Neural cell (in vitro differentiated cells): Measurements from ENCODE around the gene PTTG1IP. TPM values are rescaled to one million over a fixed set of nuclear protein-coding genes. Genes with fewer than 3 reads are reported as not detected.

Experiments
- H2AFZ ChIP-seq: fragments of 200-600, 300-800 bp; sonication (generic), shearing (Covaris generic); 2 replicates; pipeline ENCODE4 v1.6.0; 2014; ENCODE audit warnings: low read depth, mild to moderate bottlenecking, antibody characterized with exemption, low read length, moderate library complexity
- H3F3A ChIP-seq: fragments of 200-600 bp; shearing (Covaris generic); 2 replicates; pipeline ENCODE4 v1.6.1; 2016; ENCODE audit warnings: mild to moderate bottlenecking, moderate library complexity, mixed read lengths, antibody characterized with exemption, low read length; ENCODE audit not compliant: insufficient read depth, poor library complexity, severe bottlenecking
- H3K27ac ChIP-seq: fragments of 200-600, 300-800 bp; sonication (generic), shearing (Covaris generic); 2 replicates; pipeline ENCODE4 v1.5.1; 2014; ENCODE audit warnings: mild to moderate bottlenecking, low read length, moderate library complexity
- H3K27me3 ChIP-seq: fragments of 300-800, 200-600 bp; sonication (generic), shearing (Covaris generic); 2 replicates; pipeline ENCODE4 v1.6.0; 2014; ENCODE audit warnings: mild to moderate bottlenecking, low read depth, low read length, moderate library complexity; ENCODE audit not compliant: insufficient read depth
- H3K36me3 ChIP-seq: fragments of 300-800, 200-600 bp; sonication (generic), shearing (Covaris generic); 2 replicates; pipeline ENCODE4 v1.5.1; 2014; ENCODE audit warnings: mild to moderate bottlenecking, antibody characterized with exemption, low read length, moderate library complexity; ENCODE audit not compliant: insufficient read depth
- H3K4me2 ChIP-seq: fragments of 300-800, 200-600 bp; sonication (generic), shearing (Covaris generic); 2 replicates; pipeline ENCODE4 v1.6.0; 2014; ENCODE audit warnings: mild to moderate bottlenecking, low read length
- H3K4me3 ChIP-seq: fragments of 300-800, 200-600 bp; sonication (generic), shearing (Covaris generic); 2 replicates; pipeline ENCODE4 v1.5.1; 2014; ENCODE audit warnings: mild to moderate bottlenecking, low read length, moderate library complexity
- H3K79me2 ChIP-seq: fragments of 200-600 bp; shearing (Covaris generic); replicated peaks from 2 replicates; pipeline ENCODE4 v1.6.0; 2014; ENCODE audit warnings: mild to moderate bottlenecking, low read length, moderate library complexity; ENCODE audit not compliant: insufficient read depth
- H3K9ac ChIP-seq: fragments of 300-800, 200-600 bp; sonication (generic), shearing (Covaris generic); 2 replicates; pipeline ENCODE4 v1.6.1; 2016; ENCODE audit warnings: mild to moderate bottlenecking, low read length, mixed read lengths
- H3K9me2 ChIP-seq: fragments of 200-600 bp; shearing (Covaris generic); 2 replicates; pipeline ENCODE4 v1.6.1; 2016; ENCODE audit warnings: mild to moderate bottlenecking, low read length, mixed read lengths; ENCODE audit not compliant: insufficient read depth
- H3K9me3 ChIP-seq: fragments of 200-600, 300-800 bp; sonication (generic), shearing (Covaris generic); 2 replicates; pipeline ENCODE4 v1.6.1; 2016; ENCODE audit warnings: mild to moderate bottlenecking, mixed run types, low read length, moderate library complexity, mixed read lengths
- H4K20me1 ChIP-seq: fragments of 200-600 bp; shearing (Covaris generic); 2 replicates; pipeline ENCODE4 v1.6.1; 2016; ENCODE audit warnings: mild to moderate bottlenecking, mixed run types; ENCODE audit not compliant: insufficient read depth
- EP300 ChIP-seq: fragments of 450-650 bp; conservative IDR thresholded peaks from 2 replicates; pipeline ENCODE4 v1.6.1; 2014; ENCODE audit warnings: antibody characterized with exemption, mild to moderate bottlenecking, moderate library complexity; ENCODE audit not compliant: poor library complexity, severe bottlenecking
- EZH2 ChIP-seq: fragments of 200-600, 300-800 bp; shearing (Covaris generic), sonication (generic); IDR thresholded peaks from 2 replicates; pipeline ENCODE4 v1.6.1; 2014; ENCODE audit warnings: antibody characterized with exemption, low read length, borderline replicate concordance, mild to moderate bottlenecking; ENCODE audit not compliant: insufficient read depth, poor library complexity, severe bottlenecking
- MXI1 ChIP-seq: fragments of 450-650 bp; conservative IDR thresholded peaks from 2 replicates; pipeline ENCODE4 v1.6.1; 2014; ENCODE audit warnings: antibody characterized with exemption, mild to moderate bottlenecking; ENCODE audit not compliant: poor library complexity, severe bottlenecking
- POLR2AphosphoS5 ChIP-seq: IDR thresholded peaks from 2 replicates; pipeline ENCODE4 v1.6.1; 2012
- RAD21 ChIP-seq: fragments of 450-650 bp; conservative IDR thresholded peaks from 2 replicates; pipeline ENCODE4 v1.6.1; 2014; ENCODE audit warnings: antibody characterized with exemption, mild to moderate bottlenecking, moderate library complexity
- SMC3 ChIP-seq: fragments of 450-650 bp; conservative IDR thresholded peaks from 2 replicates; pipeline ENCODE4 v1.6.1; 2014; ENCODE audit warnings: antibody characterized with exemption, mild to moderate bottlenecking, moderate library complexity; ENCODE audit not compliant: poor library complexity
- polyA plus RNA-seq: library from polyadenylated mRNA; depleted of rRNA; stranded (reverse); fragments of >200 nt; gene quantifications from 2 replicates; pipeline ENCODE4 v1.2.3, GENCODE V29; 2014
- TF ChIP-seq, protein P1 (sequence below): IDR thresholded peaks from 2 replicates; pipeline ENCODE4 v1.6.1; 2012; ENCODE audit warnings: borderline replicate concordance
- TF ChIP-seq, protein P2 (sequence below): fragments of 450-650 bp; IDR thresholded peaks from 2 replicates; pipeline ENCODE4 v1.5.1; 2014; ENCODE audit warnings: antibody characterized with exemption, mild to moderate bottlenecking, moderate library complexity; ENCODE audit not compliant: poor library complexity, severe bottlenecking

PTTG1IP gene
- polyA plus RNA-seq, 1 donor from 2014 or later: 152 TPM

DNA sequence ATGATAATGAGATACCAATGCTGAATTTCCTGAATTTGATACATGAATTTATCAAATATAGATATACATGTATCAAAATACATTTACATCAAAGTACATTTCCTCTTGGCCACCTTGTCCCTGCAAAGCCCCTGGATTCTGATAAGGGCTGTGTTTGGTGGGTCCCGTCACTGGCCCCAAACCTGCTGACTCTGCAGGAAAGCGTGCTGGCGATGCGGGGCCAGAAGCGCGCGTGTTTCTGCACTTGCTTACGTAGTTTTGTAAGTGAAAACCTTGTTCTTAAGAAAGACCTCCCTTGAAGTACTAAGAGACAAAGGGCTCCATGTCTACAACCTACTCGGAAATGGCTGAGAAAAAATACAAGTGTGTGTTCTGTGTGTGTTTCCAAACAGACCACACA lies 36.2 kb upstream of the PTTG1IP start:
- Histone ChIP-seq H3K27me3 (no peaks in the 10 kb centered on the region), H3K9ac (no peak overlapping the region), H3K4me3 (no peak overlapping the region), H3K9me2 (no peaks in the 10 kb centered on the region), H3F3A (no peaks in the 10 kb centered on the region), H3K4me2 (no peak overlapping the region), H3K9me3 (no peaks in the 10 kb centered on the region), H2AFZ (no peak overlapping the region), H3K27ac (no peak overlapping the region), H3K79me2 (no peaks in the 10 kb centered on the region), H3K36me3 (no peaks in the 10 kb centered on the region), H4K20me1 (no peaks in the 10 kb centered on the region)
- TF ChIP-seq RAD21 (no peak), POLR2AphosphoS5 (no peak), MXI1 (no peak), SMC3 (no peak), EZH2 (no peak)
- TF ChIP-seq, protein P1, sequence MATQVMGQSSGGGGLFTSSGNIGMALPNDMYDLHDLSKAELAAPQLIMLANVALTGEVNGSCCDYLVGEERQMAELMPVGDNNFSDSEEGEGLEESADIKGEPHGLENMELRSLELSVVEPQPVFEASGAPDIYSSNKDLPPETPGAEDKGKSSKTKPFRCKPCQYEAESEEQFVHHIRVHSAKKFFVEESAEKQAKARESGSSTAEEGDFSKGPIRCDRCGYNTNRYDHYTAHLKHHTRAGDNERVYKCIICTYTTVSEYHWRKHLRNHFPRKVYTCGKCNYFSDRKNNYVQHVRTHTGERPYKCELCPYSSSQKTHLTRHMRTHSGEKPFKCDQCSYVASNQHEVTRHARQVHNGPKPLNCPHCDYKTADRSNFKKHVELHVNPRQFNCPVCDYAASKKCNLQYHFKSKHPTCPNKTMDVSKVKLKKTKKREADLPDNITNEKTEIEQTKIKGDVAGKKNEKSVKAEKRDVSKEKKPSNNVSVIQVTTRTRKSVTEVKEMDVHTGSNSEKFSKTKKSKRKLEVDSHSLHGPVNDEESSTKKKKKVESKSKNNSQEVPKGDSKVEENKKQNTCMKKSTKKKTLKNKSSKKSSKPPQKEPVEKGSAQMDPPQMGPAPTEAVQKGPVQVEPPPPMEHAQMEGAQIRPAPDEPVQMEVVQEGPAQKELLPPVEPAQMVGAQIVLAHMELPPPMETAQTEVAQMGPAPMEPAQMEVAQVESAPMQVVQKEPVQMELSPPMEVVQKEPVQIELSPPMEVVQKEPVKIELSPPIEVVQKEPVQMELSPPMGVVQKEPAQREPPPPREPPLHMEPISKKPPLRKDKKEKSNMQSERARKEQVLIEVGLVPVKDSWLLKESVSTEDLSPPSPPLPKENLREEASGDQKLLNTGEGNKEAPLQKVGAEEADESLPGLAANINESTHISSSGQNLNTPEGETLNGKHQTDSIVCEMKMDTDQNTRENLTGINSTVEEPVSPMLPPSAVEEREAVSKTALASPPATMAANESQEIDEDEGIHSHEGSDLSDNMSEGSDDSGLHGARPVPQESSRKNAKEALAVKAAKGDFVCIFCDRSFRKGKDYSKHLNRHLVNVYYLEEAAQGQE: no peak
- TF ChIP-seq, protein P2, sequence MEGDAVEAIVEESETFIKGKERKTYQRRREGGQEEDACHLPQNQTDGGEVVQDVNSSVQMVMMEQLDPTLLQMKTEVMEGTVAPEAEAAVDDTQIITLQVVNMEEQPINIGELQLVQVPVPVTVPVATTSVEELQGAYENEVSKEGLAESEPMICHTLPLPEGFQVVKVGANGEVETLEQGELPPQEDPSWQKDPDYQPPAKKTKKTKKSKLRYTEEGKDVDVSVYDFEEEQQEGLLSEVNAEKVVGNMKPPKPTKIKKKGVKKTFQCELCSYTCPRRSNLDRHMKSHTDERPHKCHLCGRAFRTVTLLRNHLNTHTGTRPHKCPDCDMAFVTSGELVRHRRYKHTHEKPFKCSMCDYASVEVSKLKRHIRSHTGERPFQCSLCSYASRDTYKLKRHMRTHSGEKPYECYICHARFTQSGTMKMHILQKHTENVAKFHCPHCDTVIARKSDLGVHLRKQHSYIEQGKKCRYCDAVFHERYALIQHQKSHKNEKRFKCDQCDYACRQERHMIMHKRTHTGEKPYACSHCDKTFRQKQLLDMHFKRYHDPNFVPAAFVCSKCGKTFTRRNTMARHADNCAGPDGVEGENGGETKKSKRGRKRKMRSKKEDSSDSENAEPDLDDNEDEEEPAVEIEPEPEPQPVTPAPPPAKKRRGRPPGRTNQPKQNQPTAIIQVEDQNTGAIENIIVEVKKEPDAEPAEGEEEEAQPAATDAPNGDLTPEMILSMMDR: no peak

DNA sequence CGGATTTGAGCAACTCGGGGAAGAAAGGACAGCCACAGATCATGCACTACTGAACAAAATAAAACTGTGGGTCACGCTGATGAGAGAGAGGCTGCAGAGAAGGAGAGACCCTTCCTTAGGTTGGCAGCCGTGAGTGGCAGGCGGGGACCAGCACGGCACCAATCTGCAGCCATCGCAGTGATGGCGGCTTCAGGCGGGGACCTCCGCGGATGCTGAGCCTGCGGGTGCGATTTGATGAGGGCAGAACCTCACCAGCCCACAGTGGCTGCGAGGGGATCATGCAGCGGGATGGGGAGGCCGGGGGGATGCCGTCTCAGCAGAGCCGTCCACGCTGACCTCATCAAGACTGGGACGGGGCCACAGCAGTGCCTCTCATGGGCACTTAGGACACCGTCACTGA lies 35.4 kb upstream of the PTTG1IP start:
- no peaks in the 10 kb centered on the region for H3K79me2 ChIP-seq
- no peaks in the 10 kb centered on the region for H3K9me3 ChIP-seq
- no peak overlapping the region for H3K27ac ChIP-seq
- H3K9ac ChIP-seq: no peak overlapping the region
- H3K36me3 ChIP-seq: no peaks in the 10 kb centered on the region
- H3K4me2 ChIP-seq: no peak overlapping the region
- no peaks in the 10 kb centered on the region for H3K9me2 ChIP-seq
- TF ChIP-seq, protein P2: no peak
- TF ChIP-seq MXI1 (no peak), RAD21 (no peak), EP300 (no peak), SMC3 (no peak), POLR2AphosphoS5 (no peak)
- TF ChIP-seq, protein P1: no peak
- no peaks in the 10 kb centered on the region for H3F3A ChIP-seq
- H3K4me3 ChIP-seq: no peak overlapping the region
- no peak overlapping the region for H2AFZ ChIP-seq
- no peaks in the 10 kb centered on the region for H3K27me3 ChIP-seq
- no peaks in the 10 kb centered on the region for H4K20me1 ChIP-seq
